Caco-2 (cell line): ENCODE measurements around the gene TMC6. TPM values are rescaled to one million over a fixed set of nuclear protein-coding genes. Genes with fewer than 3 reads are reported as not detected.
"Not testable (repeated sequence)": the region's sequence is repeated elsewhere in the genome, so short reads cannot be mapped to it uniquely, and the experiment has no call there.

ENCODE experiments used
- BruUV-seq: library from RNA; stranded (reverse); fragments of 400-500 nt; replicated peaks from 2 replicates; lab custom pipeline; 2021; lab: Mats Ljungman, UMichigan
- CTCF ChIA-PET: fragments of 300-600 bp; sonication (Branson Sonifier 250); formaldehyde crosslinking; loops from one replicate; lab custom pipeline; 2022; ENCODE audit warnings: antibody characterized with exemption; lab: Charles Lee
- POLR2A ChIA-PET: fragments of 300-600 bp; sonication (Branson Sonifier 250); formaldehyde crosslinking; loops from one replicate; lab custom pipeline; 2022; ENCODE audit warnings: antibody characterized with exemption; lab: Charles Lee
- DNase-seq, 2 experiments: peaks; one replicate each; pipeline versions ENCODE4 v3.0.0 to v3.0.0-alpha.2; 2020 to 2022
- H3K27me3 ChIP-seq: replicated peaks from 2 replicates; pipeline ENCODE4 v1.6.0; 2011; ENCODE audit warnings: low read length; ENCODE audit not compliant: control insufficient read depth, insufficient read depth
- H3K36me3 ChIP-seq: 2 replicates; pipeline ENCODE4 v1.5.1; 2011; ENCODE audit warnings: low read length; ENCODE audit not compliant: control insufficient read depth, insufficient read depth
- H3K4me1 ChIP-seq: fragments of 250-450 bp; sonication (Bioruptor Pico); 2 replicates; pipeline ENCODE4 v1.5.1; 2020; ENCODE audit warnings: mild to moderate bottlenecking
- H3K4me3 ChIP-seq: 2 replicates; pipeline ENCODE4 v1.5.1; 2011; ENCODE audit warnings: low read depth, mild to moderate bottlenecking, control low read depth, low read length
- H3K9me3 ChIP-seq: fragments of 250-450 bp; sonication (Bioruptor Pico); 2 replicates; pipeline ENCODE4 v1.5.1; 2020; ENCODE audit warnings: mild to moderate bottlenecking, moderate library complexity
- H3K27ac Mint-ChIP-seq: one replicate; pipeline ENCODE4 v1.8.0; 2022; ENCODE audit warnings: mixed read lengths; ENCODE audit not compliant: unreplicated experiment
- H3K27me3 Mint-ChIP-seq: one replicate; pipeline ENCODE4 v1.8.0; 2022; ENCODE audit warnings: mixed read lengths; ENCODE audit not compliant: insufficient read depth, unreplicated experiment
- H3K36me3 Mint-ChIP-seq: one replicate; pipeline ENCODE4 v1.8.0; 2022; ENCODE audit warnings: mild to moderate bottlenecking, mixed read lengths; ENCODE audit not compliant: insufficient read depth, unreplicated experiment
- H3K4me1 Mint-ChIP-seq: one replicate; pipeline ENCODE4 v1.8.0; 2022; ENCODE audit warnings: low read depth, mixed read lengths; ENCODE audit not compliant: unreplicated experiment
- H3K4me3 Mint-ChIP-seq: one replicate; pipeline ENCODE4 v1.8.0; 2022; ENCODE audit warnings: mild to moderate bottlenecking, moderate library complexity, mixed read lengths; ENCODE audit not compliant: unreplicated experiment
- H3K9me3 Mint-ChIP-seq: one replicate; pipeline ENCODE4 v1.8.0; 2022; ENCODE audit warnings: mixed read lengths; ENCODE audit not compliant: unreplicated experiment
- CTCF ChIP-seq, 2 experiments: fragments of 200-600 bp in 1 of 2; IDR thresholded peaks; 1 replicate in 1 of 2; 2 replicates in 1 of 2; pipeline versions ENCODE4 v1.5.1 to v1.8.0; 2011 to 2022; ENCODE audit warnings: antibody characterized with exemption in 1 of 2, control low read depth in 1 of 2, inconsistent platforms in 1 of 2, low read depth in 1 of 2, low read length in 1 of 2, mild to moderate bottlenecking in 1 of 2, moderate library complexity in 1 of 2; ENCODE audit not compliant: insufficient read depth in 1 of 2, severe bottlenecking in 1 of 2, unreplicated experiment in 1 of 2
- intact Hi-C: fragments of 100-400 bp; cut with micrococcal nuclease; formaldehyde crosslinking; loops from one replicate; pipeline ENCODE4 v1.10.0; 2022; ENCODE audit not compliant: unreplicated experiment
- total RNA-seq: library from RNA; stranded (reverse); gene quantifications from 2 replicates; pipeline ENCODE4 v1.2.3, GENCODE V29; 2022

TMC6 gene
- total RNA-seq, 1 experiment from 2014 or later, result 77.7 TPM

- Mint-ChIP-seq H3K36me3 (peaks cover 12% of the 10 kb centered on the region), H3K4me3 (no peak overlapping the region), H3K9me3 (no peaks in the 10 kb centered on the region), H3K27ac (no peak overlapping the region), H3K4me1 (peaks cover 5% of the 10 kb centered on the region), H3K27me3 (no peaks in the 10 kb centered on the region)
- intact Hi-C loops, result no loop called here
- TF ChIP-seq CTCF (IDR thresholded peaks at IDR 0.05; ENCODE audit: insufficient read depth in 1 of 2, low read depth in 1 of 2, low read length in 1 of 2, severe bottlenecking in 1 of 2, unreplicated experiment in 1 of 2), result no peak
- no TSS peak for BruUV-seq
- H3K27me3 ChIP-seq, result no peaks in the 10 kb centered on the region
- no peaks in the 10 kb centered on the region for H3K4me1 ChIP-seq
- no peaks in the 10 kb centered on the region for H3K9me3 ChIP-seq
- DNase-seq, result no peak
- H3K4me3 ChIP-seq, result no peak overlapping the region
- peaks cover 1% of the 10 kb centered on the region; the same call in 1 of the 2 replicates for H3K36me3 ChIP-seq
- ChIA-PET CTCF (no interaction called here), POLR2A (no interaction called here)
Measured at GRCh38 chr17:78072961-78073360, 55.6 kb downstream of the TMC6 start.

GRCh38 chr17:78069695-78070094 is 58.9 kb downstream of the TMC6 start:
- Histone ChIP-seq H3K36me3 (peaks cover 1% of the 10 kb centered on the region; the same call in 1 of the 2 replicates), H3K4me1 (no peaks in the 10 kb centered on the region), H3K4me3 (no peak overlapping the region), H3K9me3 (no peaks in the 10 kb centered on the region), H3K27me3 (no peaks in the 10 kb centered on the region)
- TF ChIP-seq CTCF (IDR thresholded peaks at IDR 0.05; ENCODE audit: insufficient read depth in 1 of 2, low read depth in 1 of 2, low read length in 1 of 2, severe bottlenecking in 1 of 2, unreplicated experiment in 1 of 2), result no peak
- Mint-ChIP-seq H3K27ac (no peak overlapping the region), H3K36me3 (peaks cover 3% of the 10 kb centered on the region), H3K4me1 (no peaks in the 10 kb centered on the region), H3K4me3 (no peak overlapping the region), H3K27me3 (no peaks in the 10 kb centered on the region), H3K9me3 (no peaks in the 10 kb centered on the region)
- DNase-seq, result no peak
- ChIA-PET CTCF (interaction anchor here (1.7 kb wide), 1 partner anchor 15 kb away, joined by 7 read pairs; no protein-coding TSS in a partner anchor), POLR2A (no interaction called here)
- intact Hi-C loops, result no loop called here
- BruUV-seq, result no TSS peak

GRCh38 chr17:78066976-78067375 is 61.6 kb downstream of the TMC6 start:
- intact Hi-C loops, DNase-seq, H3K4me1 Mint-ChIP-seq, BruUV-seq, H3K9me3 Mint-ChIP-seq, H3K4me3 ChIP-seq, H3K27me3 Mint-ChIP-seq, POLR2A ChIA-PET, H3K9me3 ChIP-seq, H3K4me1 ChIP-seq, H3K36me3 Mint-ChIP-seq, H3K27ac Mint-ChIP-seq, H3K27me3 ChIP-seq, CTCF ChIA-PET, H3K4me3 Mint-ChIP-seq, H3K36me3 ChIP-seq: not testable (repeated sequence)

- H3K4me1 Mint-ChIP-seq, result no peaks in the 10 kb centered on the region
- no peak for DNase-seq
- H3K4me3 ChIP-seq, result no peak overlapping the region
- H3K27ac Mint-ChIP-seq, result no peak overlapping the region
- no peaks in the 10 kb centered on the region for H3K4me1 ChIP-seq
- no TSS peak for BruUV-seq
- H3K27me3 ChIP-seq, result no peaks in the 10 kb centered on the region
- ChIA-PET POLR2A (no interaction called here), CTCF (no interaction called here)
- no peaks in the 10 kb centered on the region; the same call in 1 of the 2 replicates for H3K36me3 ChIP-seq
- no peak overlapping the region for H3K4me3 Mint-ChIP-seq
- H3K9me3 Mint-ChIP-seq, result no peaks in the 10 kb centered on the region
- intact Hi-C loops, result no loop called here
- H3K27me3 Mint-ChIP-seq, result no peaks in the 10 kb centered on the region
- no peak for TF ChIP-seq CTCF (IDR thresholded peaks at IDR 0.05; ENCODE audit: insufficient read depth in 1 of 2, low read depth in 1 of 2, low read length in 1 of 2, severe bottlenecking in 1 of 2, unreplicated experiment in 1 of 2)
- no peaks in the 10 kb centered on the region for H3K36me3 Mint-ChIP-seq
- H3K9me3 ChIP-seq, result no peaks in the 10 kb centered on the region
Measured at GRCh38 chr17:78064708-78065107, 63.8 kb downstream of the TMC6 start.
